HEK293 (cell line): Measurements from ENCODE around the gene RSRC1.
A peak's percentile ranks its signal among the peaks of the same experiment; 100 is the strongest.

ENCODE experiments used
- CTCF ChIA-PET: fragments of 350-600 bp; formaldehyde crosslinking; extraction: SDS; loops from one replicate; lab custom pipeline; 2021; ENCODE audit warnings: antibody characterized with exemption; lab: Yijun Ruan, JAX
- POLR2A ChIA-PET: fragments of 300-600 bp; formaldehyde crosslinking; extraction: SDS; loops from one replicate; lab custom pipeline; 2020; ENCODE audit warnings: antibody characterized with exemption, inconsistent platforms; lab: Yijun Ruan, JAX
- H3K27ac ChIP-seq: fragments of 200-500 bp; sonication (Bioruptor generic); 2 replicates; pipeline ENCODE4 v1.5.1; 2014; ENCODE audit warnings: low read depth, low read length, control low read depth, inconsistent platforms; ENCODE audit errors: extremely low read depth
- H3K36me3 ChIP-seq, 2 experiments: fragments of 200-500 bp in 1 of 2; sonication (Bioruptor generic) in 1 of 2; 1 replicate in 1 of 2; 2 replicates in 1 of 2; pipeline ENCODE4 v1.5.1; 2014 to 2017; ENCODE audit warnings: inconsistent platforms in 2 of 2, low read length in 2 of 2; ENCODE audit not compliant: control insufficient read depth in 2 of 2, insufficient read depth in 1 of 2
- H3K4me1 ChIP-seq: fragments of 200-500 bp; sonication (Bioruptor generic); 2 replicates; pipeline ENCODE4 v1.5.1; 2014; ENCODE audit warnings: mild to moderate bottlenecking, low read length, inconsistent platforms; ENCODE audit not compliant: control insufficient read depth, insufficient read depth
- H3K4me3 ChIP-seq: 2 replicates; pipeline ENCODE4 v1.5.1; 2011; ENCODE audit warnings: low read depth, mild to moderate bottlenecking, control low read depth, low read length, moderate library complexity
- H3K9me3 ChIP-seq: fragments of 200-500 bp; sonication (Bioruptor generic); 2 replicates; pipeline ENCODE4 v1.5.1; 2014; ENCODE audit warnings: low read depth, low read length, inconsistent platforms; ENCODE audit not compliant: control insufficient read depth, insufficient read depth
- BCL11A ChIP-seq: fragments of 450-650 bp; formaldehyde crosslinking; IDR thresholded peaks from 2 replicates; pipeline ENCODE4 v1.5.1; 2016; ENCODE audit warnings: low read depth, missing biosample characterization, missing genetic modification characterization
- CTCF ChIP-seq: fragments of 450-650 bp; formaldehyde crosslinking; IDR thresholded peaks from 2 replicates; pipeline ENCODE4 v1.5.1; 2016; ENCODE audit warnings: missing biosample characterization, missing genetic modification characterization
- FEZF1 ChIP-seq: fragments of 450-650 bp; formaldehyde crosslinking; IDR thresholded peaks from 2 replicates; pipeline ENCODE4 v1.5.1; 2016; ENCODE audit warnings: missing biosample characterization, missing genetic modification characterization
- HIC1 ChIP-seq: fragments of 450-650 bp; formaldehyde crosslinking; IDR thresholded peaks from 2 replicates; pipeline ENCODE4 v1.5.1; 2016; ENCODE audit warnings: missing biosample characterization, missing genetic modification characterization
- KLF7 ChIP-seq: fragments of 450-650 bp; formaldehyde crosslinking; IDR thresholded peaks from 2 replicates; pipeline ENCODE4 v1.5.1; 2016; ENCODE audit warnings: missing biosample characterization, missing genetic modification characterization, borderline replicate concordance
- PATZ1 ChIP-seq: fragments of 450-650 bp; formaldehyde crosslinking; IDR thresholded peaks from 2 replicates; pipeline ENCODE4 v1.5.1; 2016; ENCODE audit warnings: missing biosample characterization, missing genetic modification characterization
- PRDM4 ChIP-seq: fragments of 450-650 bp; formaldehyde crosslinking; IDR thresholded peaks from 2 replicates; pipeline ENCODE4 v1.5.1; 2017; ENCODE audit warnings: missing biosample characterization, missing genetic modification characterization
- ZBTB11 ChIP-seq: fragments of 450-650 bp; formaldehyde crosslinking; conservative IDR thresholded peaks from 2 replicates; pipeline ENCODE4 v1.5.1; 2016; ENCODE audit warnings: low read depth, missing biosample characterization, missing genetic modification characterization
- ZIC2 ChIP-seq: fragments of 450-650 bp; formaldehyde crosslinking; IDR thresholded peaks from 2 replicates; pipeline ENCODE4 v1.5.1; 2016; ENCODE audit warnings: missing biosample characterization, missing genetic modification characterization
- ZNF10 ChIP-seq: fragments of 450-650 bp; formaldehyde crosslinking; IDR thresholded peaks from 2 replicates; pipeline ENCODE4 v1.5.1; 2017; ENCODE audit warnings: missing biosample characterization, missing genetic modification characterization
- ZNF133 ChIP-seq: fragments of 450-650 bp; formaldehyde crosslinking; IDR thresholded peaks from 2 replicates; pipeline ENCODE4 v1.5.1; 2016; ENCODE audit warnings: missing biosample characterization, missing genetic modification characterization
- ZNF138 ChIP-seq: fragments of 450-650 bp; formaldehyde crosslinking; IDR thresholded peaks from 2 replicates; pipeline ENCODE4 v1.5.1; 2016; ENCODE audit warnings: missing biosample characterization, missing genetic modification characterization, borderline replicate concordance
- ZNF211 ChIP-seq: fragments of 450-650 bp; formaldehyde crosslinking; IDR thresholded peaks from 2 replicates; pipeline ENCODE4 v1.5.1; 2016; ENCODE audit warnings: low read depth, missing biosample characterization, missing genetic modification characterization
- ZNF248 ChIP-seq: fragments of 450-650 bp; formaldehyde crosslinking; IDR thresholded peaks from 2 replicates; pipeline ENCODE4 v1.5.1; 2017; ENCODE audit warnings: missing biosample characterization, missing genetic modification characterization
- ZNF311 ChIP-seq: fragments of 450-650 bp; formaldehyde crosslinking; IDR thresholded peaks from 2 replicates; pipeline ENCODE4 v1.5.1; 2017; ENCODE audit warnings: missing biosample characterization, missing genetic modification characterization, borderline replicate concordance
- ZNF473 ChIP-seq: fragments of 450-650 bp; formaldehyde crosslinking; IDR thresholded peaks from 2 replicates; pipeline ENCODE4 v1.5.1; 2017; ENCODE audit warnings: missing biosample characterization, missing genetic modification characterization
- ZNF510 ChIP-seq: fragments of 450-650 bp; formaldehyde crosslinking; IDR thresholded peaks from 2 replicates; pipeline ENCODE4 v1.5.1; 2018; ENCODE audit warnings: mild to moderate bottlenecking, missing genetic modification characterization, missing biosample characterization; ENCODE audit not compliant: insufficient replicate concordance
- ZNF544 ChIP-seq: fragments of 450-650 bp; formaldehyde crosslinking; IDR thresholded peaks from 2 replicates; pipeline ENCODE4 v1.5.0; 2017; ENCODE audit warnings: missing biosample characterization, missing genetic modification characterization
- ZNF621 ChIP-seq: fragments of 450-650 bp; formaldehyde crosslinking; IDR thresholded peaks from 2 replicates; pipeline ENCODE4 v1.5.1; 2017; ENCODE audit warnings: missing biosample characterization, missing genetic modification characterization
- ZNF624 ChIP-seq: fragments of 450-650 bp; formaldehyde crosslinking; IDR thresholded peaks from 2 replicates; pipeline ENCODE4 v1.5.1; 2017; ENCODE audit warnings: missing biosample characterization, missing genetic modification characterization
- ZNF654 ChIP-seq: fragments of 450-650 bp; formaldehyde crosslinking; IDR thresholded peaks from 2 replicates; pipeline ENCODE4 v1.5.1; 2016; ENCODE audit warnings: low read depth, missing biosample characterization, missing genetic modification characterization
- ZNF664 ChIP-seq: fragments of 450-650 bp; formaldehyde crosslinking; IDR thresholded peaks from 2 replicates; pipeline ENCODE4 v1.5.1; 2016; ENCODE audit warnings: missing biosample characterization, missing genetic modification characterization
- ZNF670 ChIP-seq: fragments of 450-650 bp; formaldehyde crosslinking; IDR thresholded peaks from 2 replicates; pipeline ENCODE4 v1.5.1; 2016; ENCODE audit warnings: missing biosample characterization, missing genetic modification characterization, low read depth
- ZNF776 ChIP-seq: fragments of 450-650 bp; formaldehyde crosslinking; IDR thresholded peaks from 2 replicates; pipeline ENCODE4 v1.5.0; 2017; ENCODE audit warnings: missing biosample characterization, missing genetic modification characterization, borderline replicate concordance
- ZSCAN23 ChIP-seq: fragments of 450-650 bp; formaldehyde crosslinking; IDR thresholded peaks from 2 replicates; pipeline ENCODE4 v1.5.1; 2016; ENCODE audit warnings: missing biosample characterization, missing genetic modification characterization
- ZSCAN30 ChIP-seq: fragments of 450-650 bp; IDR thresholded peaks from 2 replicates; pipeline ENCODE4 v1.5.1; 2018; ENCODE audit warnings: missing biosample characterization, mild to moderate bottlenecking, missing genetic modification characterization, moderate library complexity

Gene RSRC1

GRCh38 chr3:158532099-158532734 lies 422.3 kb downstream of the RSRC1 start:
- Histone ChIP-seq H3K4me1 (peaks cover 5% of the 10 kb centered on the region; the same call in 1 of the 2 replicates), H3K9me3 (no peaks in the 10 kb centered on the region), H3K27ac (no peak overlapping the region), H3K4me3 (no peak overlapping the region), H3K36me3 (no peaks in the 10 kb centered on the region)
- POLR2A ChIA-PET = no interaction called here
- CTCF ChIA-PET = interaction anchor here (0.7 to 1.5 kb wide), 11 partner anchors 10 to 926 kb away, joined by 3 to 7 read pairs (median 3); no protein-coding TSS in a partner anchor
- TF ChIP-seq PATZ1 (tag by site-specific recombination) (no peak), ZSCAN30 (tag by site-specific recombination) (0 out of 2 replicates have a peak, but pooled peaks have one; percentile 48), BCL11A (no peak), ZNF621 (tag by site-specific recombination) (no peak), HIC1 (tag by site-specific recombination) (no peak), ZNF248 (tag by site-specific recombination) (no peak), ZNF670 (tag by site-specific recombination) (no peak), FEZF1 (tag by site-specific recombination) (no peak), ZNF133 (tag by site-specific recombination) (no peak), ZNF211 (tag by site-specific recombination) (no peak), ZSCAN23 (no peak), KLF7 (no peak), CTCF (tag by site-specific recombination) (0 out of 2 replicates have a peak, but pooled peaks have one; percentile 27), ZIC2 (no peak), ZBTB11 (no peak), ZNF138 (tag by site-specific recombination) (no peak), ZNF664 (tag by site-specific recombination) (no peak), ZNF654 (tag by site-specific recombination) (peak; percentile 54; the same call in 1 of the 2 replicates), ZNF510 (tag by site-specific recombination) (no peak), ZNF544 (tag by site-specific recombination) (no peak), ZNF311 (no peak), ZNF10 (tag by site-specific recombination) (peak; percentile 24; the same call in 1 of the 2 replicates), ZNF624 (no peak), PRDM4 (no peak), ZNF473 (tag by site-specific recombination) (no peak), ZNF776 (tag by site-specific recombination) (no peak)
